NCI-H69 (cell line): ENCODE results near the gene MAP3K12.
"Not testable (repeated sequence)": the region's sequence is repeated elsewhere in the genome, so short reads cannot be mapped to it uniquely, and the experiment has no call there.

ENCODE experiments used
- DNase-seq: peaks from one replicate; lab custom pipeline; 2025; lab: John Stamatoyannopoulos, UW

The MAP3K12 gene

GRCh38 chr12:53492830-53493609 is 6.2 kb downstream of the MAP3K12 start:
- peak; percentile 98 for DNase-seq

GRCh38 chr12:53492188-53492587 is 7.1 kb downstream of the MAP3K12 start:
- DNase-seq, result peak; percentile 79

- no peak for DNase-seq
Measured at GRCh38 chr12:53489242-53489864, 9.9 kb downstream of the MAP3K12 start.

- no peak for DNase-seq
Measured at GRCh38 chr12:53486736-53487487, 12.3 kb downstream of the MAP3K12 start.

- DNase-seq, result no peak
Measured at GRCh38 chr12:53485955-53486735, 13.1 kb downstream of the MAP3K12 start.

GRCh38 chr12:53484686-53485575 is 14.3 kb downstream of the MAP3K12 start:
- DNase-seq, result no peak

GRCh38 chr12:53483979-53484377 is 15.3 kb downstream of the MAP3K12 start:
- no peak for DNase-seq

- no peak for DNase-seq
Measured at GRCh38 chr12:53483225-53483978, 15.9 kb downstream of the MAP3K12 start.

GRCh38 chr12:53482626-53483168 is 16.6 kb downstream of the MAP3K12 start:
- no peak for DNase-seq

- peak; percentile 31 for DNase-seq
Measured at GRCh38 chr12:53481939-53482586, 17.2 kb downstream of the MAP3K12 start.

- DNase-seq, result not testable (repeated sequence)
Measured at GRCh38 chr12:53481458-53481857, 17.8 kb downstream of the MAP3K12 start.

GRCh38 chr12:53480491-53481442 is 18.5 kb downstream of the MAP3K12 start:
- no peak for DNase-seq

GRCh38 chr12:53479331-53479730 is 19.9 kb downstream of the MAP3K12 start:
- no peak for DNase-seq

- no peak for DNase-seq
Measured at GRCh38 chr12:53478865-53479264, 20.4 kb downstream of the MAP3K12 start.

GRCh38 chr12:53476769-53477209 is 22.5 kb downstream of the MAP3K12 start:
- DNase-seq, result peak; percentile 54

- no peak for DNase-seq
Measured at GRCh38 chr12:53474819-53475218, 24.4 kb downstream of the MAP3K12 start.

GRCh38 chr12:53474077-53474476 is 25.2 kb downstream of the MAP3K12 start:
- DNase-seq, result no peak

- DNase-seq, result no peak
Measured at GRCh38 chr12:53472056-53472582, 27.1 kb downstream of the MAP3K12 start.
